Activated CD4-positive, alpha-beta T cell treated with anti-CD3 and anti-CD28 coated beads, Interleukin-2, Interleukin-4, amounts not matched to agents 100 ng/mL and 50 ng/mL, durations not matched to agents 16 hours and 8 hours (primary cell): ENCODE data around the gene SETD1B.
A peak's percentile ranks its signal among the peaks of the same experiment; 100 is the strongest.

Experiments used
- DNase-seq: peaks from one replicate; pipeline ENCODE4 v3.0.0-alpha.2; 2020; ENCODE audit warnings: low spot score

The SETD1B gene

DNA sequence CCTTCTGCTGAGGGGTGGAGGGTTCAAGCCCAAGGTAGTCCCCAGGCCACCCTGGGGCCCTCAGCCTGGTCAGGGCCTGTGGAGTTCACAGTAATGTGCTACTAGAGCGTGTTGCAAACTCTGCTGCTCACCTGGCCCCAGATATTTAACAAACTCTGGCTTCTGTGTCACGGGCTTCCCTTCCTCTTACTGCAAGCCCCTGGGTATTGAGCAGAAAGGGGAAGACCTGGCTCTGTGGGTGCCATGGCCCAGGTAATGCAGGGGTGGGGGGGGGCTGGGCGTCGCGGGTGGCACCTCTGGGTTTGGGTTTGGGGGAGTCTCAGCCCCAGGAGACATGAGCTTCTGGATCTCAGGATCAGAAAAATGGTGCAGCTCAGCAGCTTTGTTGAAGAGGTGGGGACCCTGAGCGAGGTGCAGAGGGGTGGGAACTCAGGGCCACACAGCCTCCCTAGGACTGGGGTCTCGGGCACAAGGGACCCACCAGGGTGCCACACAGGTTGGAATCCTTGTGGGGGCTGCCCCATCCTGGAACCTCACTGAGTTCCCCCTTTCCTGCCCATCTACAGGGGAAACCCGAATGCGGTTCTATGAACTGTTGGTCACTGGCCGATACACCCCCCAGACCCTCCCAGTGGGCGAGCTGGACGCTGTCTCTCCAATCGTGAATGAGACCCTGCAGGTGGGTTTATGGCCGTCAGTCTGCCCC is 4.0 kb downstream of the SETD1B start:
- no peak for DNase-seq

DNA sequence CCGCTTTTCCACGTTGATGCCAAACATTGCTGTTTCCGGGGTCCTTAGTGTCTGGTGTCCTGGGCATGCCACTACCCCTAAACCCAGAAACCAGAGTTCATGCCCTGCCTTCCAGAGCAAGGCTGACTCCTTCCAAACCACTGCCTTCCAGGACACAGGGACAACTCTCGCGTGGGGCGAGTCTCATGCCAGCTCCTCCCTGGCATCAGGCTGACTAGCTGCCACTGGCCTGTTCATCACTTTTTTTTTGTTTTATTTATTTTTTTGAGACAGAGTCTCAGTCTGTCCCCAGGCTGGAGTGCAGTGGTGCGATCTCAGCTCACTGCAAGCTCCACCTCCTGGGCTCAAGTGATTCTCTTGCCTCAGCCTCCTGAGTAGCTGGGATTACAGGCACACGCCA is 4.8 kb downstream of the SETD1B start:
- DNase-seq = no peak

GRCh38 chr12:121809712-121810116 is 5.9 kb downstream of the SETD1B start:
- no peak for DNase-seq

GRCh38 chr12:121810234-121810817 is 6.5 kb downstream of the SETD1B start:
- no peak for DNase-seq

DNA sequence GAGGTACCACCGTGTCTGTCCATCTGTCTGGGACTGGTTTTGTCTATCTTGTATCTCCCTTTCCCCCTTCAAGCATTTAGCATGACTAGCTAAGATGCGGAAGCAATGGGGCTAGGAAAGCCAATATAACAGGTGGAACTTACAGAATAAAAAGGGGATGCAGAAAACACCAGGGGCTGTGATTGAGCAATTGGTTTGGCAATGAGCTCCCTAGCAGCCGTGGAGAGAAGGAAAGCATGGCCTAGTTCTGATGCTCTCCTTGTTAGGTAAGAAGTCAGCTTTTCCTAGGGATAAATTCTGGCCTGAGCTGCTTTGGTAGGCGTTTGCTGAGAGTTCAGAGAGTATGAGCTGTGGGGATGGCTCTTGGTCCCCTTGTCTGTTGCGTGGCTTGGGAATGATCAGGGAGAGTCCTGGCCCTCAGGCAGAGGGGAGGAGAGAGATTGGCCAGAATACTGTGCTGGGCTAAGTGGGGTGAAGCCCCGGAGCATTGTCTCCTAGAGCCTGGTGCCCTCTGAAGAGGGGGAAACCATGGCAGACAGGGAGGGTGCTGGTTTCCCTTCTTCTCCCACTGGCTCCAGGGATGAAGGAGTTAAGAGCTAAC is 7.1 kb downstream of the SETD1B start:
- DNase-seq = no peak

- DNase-seq = peak; percentile 65
Observed at GRCh38 chr12:121811434-121812319, 7.9 kb downstream of the SETD1B start.

- DNase-seq = peak; percentile 56
Observed at GRCh38 chr12:121812320-121812871, 8.6 kb downstream of the SETD1B start.

DNA sequence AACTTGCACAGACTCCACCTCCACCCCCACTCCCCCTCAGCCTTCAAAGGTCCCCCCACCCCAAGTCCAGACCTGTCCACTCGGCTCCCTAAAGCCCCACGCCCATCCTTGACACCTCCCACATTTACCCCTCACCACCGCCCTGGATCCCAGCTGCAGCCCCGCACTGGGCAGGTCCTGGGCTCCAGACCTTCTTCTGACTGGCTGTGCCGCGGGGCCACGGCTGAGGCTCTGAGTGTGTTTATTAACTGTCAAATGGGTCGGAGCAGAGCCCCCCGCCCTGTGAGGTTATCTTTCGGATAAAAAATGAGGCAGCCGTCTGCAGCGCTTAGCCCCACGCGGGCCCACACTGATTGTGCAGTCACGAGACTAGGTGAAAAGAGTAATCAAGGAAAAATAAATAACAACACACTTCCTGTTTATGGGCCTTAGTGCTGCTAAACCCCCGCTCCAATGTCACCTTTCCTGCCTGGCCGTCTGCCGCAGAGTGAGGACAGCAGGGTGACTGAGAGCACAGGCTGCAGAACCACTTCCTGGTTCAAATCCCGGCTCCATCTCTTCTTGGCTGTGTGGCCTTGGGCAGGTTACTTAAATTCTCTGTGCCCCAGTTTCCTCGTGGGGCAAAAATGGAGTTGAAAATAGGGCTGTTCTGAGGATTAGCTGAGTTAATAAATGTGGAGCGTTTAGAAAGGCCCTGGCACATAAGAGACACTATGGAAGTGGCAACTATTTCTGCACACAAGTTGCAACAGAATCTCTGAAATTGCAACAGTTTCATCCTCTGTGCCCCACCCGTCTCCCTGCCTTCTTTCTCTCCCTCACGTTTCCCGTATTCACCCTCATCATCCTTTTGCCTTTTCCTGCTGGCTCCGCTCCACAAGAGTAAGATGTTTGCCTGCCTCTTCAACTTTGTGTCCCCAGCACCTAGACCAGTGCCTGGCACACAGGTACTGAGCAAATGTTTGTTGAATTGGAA is 9.4 kb downstream of the SETD1B start:
- DNase-seq = no peak

DNA sequence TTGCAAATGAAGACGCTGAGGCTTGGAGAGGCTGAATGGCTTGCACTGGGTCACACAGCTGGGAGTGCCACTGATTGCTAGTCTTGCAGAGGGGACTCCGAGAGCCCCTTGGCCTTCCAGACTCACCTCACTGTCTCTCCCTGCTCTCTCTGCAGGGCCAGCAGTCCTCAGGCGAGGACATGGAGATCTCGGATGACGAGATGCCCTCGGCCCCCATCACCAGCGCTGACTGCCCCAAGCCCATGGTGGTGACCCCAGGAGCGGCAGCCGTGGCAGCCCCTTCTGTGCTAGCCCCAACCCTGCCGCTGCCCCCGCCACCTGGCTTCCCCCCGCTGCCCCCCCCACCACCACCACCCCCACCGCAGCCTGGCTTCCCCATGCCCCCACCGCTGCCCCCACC is 10.1 kb downstream of the SETD1B start:
- DNase-seq = no peak

GRCh38 chr12:121814429-121815119 is 10.8 kb downstream of the SETD1B start:
- no peak for DNase-seq

DNA sequence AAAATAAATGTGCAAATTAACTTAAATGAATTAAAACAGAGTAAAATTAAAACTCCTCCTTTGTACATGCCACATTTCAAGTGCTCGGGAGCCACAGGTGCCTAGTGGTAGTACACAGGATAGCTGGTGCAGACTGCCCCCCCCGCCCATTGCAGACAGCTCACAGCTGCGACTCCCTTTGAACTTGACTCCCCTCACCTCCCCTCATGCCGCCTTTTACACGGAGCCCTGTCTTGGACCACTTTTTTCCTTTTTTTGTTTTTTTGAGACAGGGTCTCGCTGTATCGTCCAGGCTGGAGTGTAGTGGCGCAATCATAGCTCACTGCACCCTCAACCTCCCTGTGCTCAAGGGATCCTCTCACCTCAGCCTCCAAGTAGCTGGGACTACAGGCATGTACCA is 11.5 kb downstream of the SETD1B start:
- no peak for DNase-seq

DNA sequence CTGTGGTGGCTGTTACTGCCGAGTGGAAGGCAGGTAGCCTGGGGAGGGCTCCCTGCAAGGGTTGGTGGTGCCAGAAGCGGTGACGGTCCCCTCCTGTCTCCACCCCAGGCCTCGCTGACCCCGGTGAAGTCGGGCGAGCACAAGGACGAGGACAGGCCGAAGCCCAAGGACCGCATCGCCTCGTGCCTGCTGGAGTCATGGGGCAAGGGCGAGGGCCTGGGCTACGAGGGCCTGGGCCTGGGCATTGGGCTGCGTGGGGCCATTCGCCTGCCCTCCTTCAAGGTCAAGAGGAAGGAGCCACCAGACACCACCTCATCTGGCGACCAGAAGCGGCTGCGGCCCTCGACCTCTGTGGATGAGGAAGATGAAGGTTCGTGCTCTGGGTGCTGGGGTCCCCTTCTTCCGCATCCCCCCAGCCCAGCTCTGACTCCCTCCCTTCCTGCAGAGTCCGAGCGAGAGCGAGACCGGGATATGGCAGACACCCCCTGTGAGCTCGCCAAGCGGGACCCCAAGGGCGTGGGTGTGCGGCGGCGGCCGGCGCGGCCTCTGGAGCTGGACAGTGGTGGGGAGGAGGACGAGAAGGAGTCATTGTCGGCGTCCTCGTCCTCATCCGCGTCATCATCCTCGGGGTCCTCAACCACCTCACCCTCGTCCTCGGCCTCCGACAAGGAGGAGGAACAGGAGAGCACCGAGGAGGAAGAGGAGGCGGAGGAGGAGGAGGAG is 13.3 kb downstream of the SETD1B start:
- no peak for DNase-seq

- DNase-seq = no peak
Observed at GRCh38 chr12:121817648-121818043, 13.8 kb downstream of the SETD1B start.

- no peak for DNase-seq
Observed at GRCh38 chr12:121819212-121819949, 15.6 kb downstream of the SETD1B start.

DNA sequence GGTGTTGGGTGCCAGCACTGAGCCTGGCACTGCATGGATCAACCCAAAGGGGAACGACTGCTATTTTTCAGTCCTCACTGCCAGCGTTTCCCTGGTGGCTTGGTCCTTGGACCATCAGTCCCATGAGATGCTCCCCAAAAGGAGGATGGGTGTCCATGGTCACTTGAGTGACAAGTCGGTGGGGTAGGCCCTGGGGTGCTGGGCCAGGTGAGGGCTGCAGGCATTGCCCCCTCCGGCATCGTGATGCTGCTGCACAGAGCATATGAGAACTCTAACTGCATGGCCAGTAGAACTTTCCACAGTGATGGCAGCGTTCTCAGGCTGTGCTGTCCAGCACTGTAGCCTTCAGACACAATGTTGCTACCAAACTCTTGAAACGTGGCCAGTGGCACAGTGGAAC is 16.2 kb downstream of the SETD1B start:
- no peak for DNase-seq

- no peak for DNase-seq
Observed at GRCh38 chr12:121822393-121823100, 18.7 kb downstream of the SETD1B start.

DNA sequence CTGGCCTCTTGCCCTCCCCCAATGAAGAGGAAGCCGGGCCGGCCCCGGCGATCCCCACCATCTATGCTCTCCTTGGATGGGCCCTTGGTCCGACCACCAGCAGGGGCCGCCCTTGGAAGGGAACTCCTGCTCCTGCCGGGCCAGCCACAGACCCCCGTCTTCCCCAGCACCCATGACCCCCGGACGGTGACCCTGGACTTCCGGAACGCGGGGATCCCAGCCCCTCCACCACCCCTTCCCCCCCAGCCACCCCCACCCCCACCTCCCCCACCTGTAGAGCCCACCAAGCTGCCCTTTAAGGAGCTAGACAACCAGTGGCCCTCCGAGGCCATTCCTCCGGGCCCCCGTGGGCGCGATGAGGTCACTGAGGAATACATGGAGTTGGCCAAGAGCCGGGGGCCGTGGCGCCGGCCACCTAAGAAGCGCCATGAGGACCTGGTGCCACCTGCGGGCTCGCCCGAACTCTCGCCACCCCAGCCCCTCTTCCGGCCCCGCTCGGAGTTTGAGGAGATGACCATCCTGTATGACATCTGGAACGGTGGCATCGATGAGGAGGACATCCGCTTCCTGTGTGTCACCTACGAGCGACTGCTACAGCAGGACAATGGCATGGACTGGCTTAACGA is 19.4 kb downstream of the SETD1B start:
- DNase-seq = no peak

GRCh38 chr12:121823727-121824115 is 19.9 kb downstream of the SETD1B start:
- no peak for DNase-seq
